Hypothalamus (tissue), 51 donors: Measurements from ENCODE around the gene MIB1.
A peak's percentile ranks its signal among the peaks of the same experiment; 100 is the strongest.
"Not testable (repeated sequence)": the region's sequence is repeated elsewhere in the genome, so short reads cannot be mapped to it uniquely, and the experiment has no call there.

Source experiments
- DNase-seq, 51 donors: peaks; one replicate each; lab custom pipeline; 2025; lab: John Stamatoyannopoulos, UW

MIB1 gene

GRCh38 chr18:21742315-21742687 lies 1.7 kb downstream of the MIB1 start:
- no peak for DNase-seq

- no peak for DNase-seq
These were observed 2.7 kb downstream of the MIB1 start for GRCh38 chr18:21743166-21743832.

GRCh38 chr18:21745231-21745630 lies 4.6 kb downstream of the MIB1 start:
- DNase-seq = no peak

- DNase-seq = no peak
These were observed 6.7 kb downstream of the MIB1 start for GRCh38 chr18:21747268-21747667.

GRCh38 chr18:21747764-21748693 lies 7.4 kb downstream of the MIB1 start:
- no peak for DNase-seq

- no peak for DNase-seq
These were observed 17.2 kb downstream of the MIB1 start for GRCh38 chr18:21757833-21758232.

GRCh38 chr18:21759836-21760235 lies 19.2 kb downstream of the MIB1 start:
- no peak for DNase-seq

- DNase-seq = no peak
These were observed 19.7 kb downstream of the MIB1 start for GRCh38 chr18:21760321-21760720.

GRCh38 chr18:21761471-21762115 lies 21.0 kb downstream of the MIB1 start:
- peak in 1 of 51 donors; percentile 1 for DNase-seq

GRCh38 chr18:21762181-21762772 lies 21.7 kb downstream of the MIB1 start:
- DNase-seq = no peak

- no peak for DNase-seq
These were observed 23.5 kb downstream of the MIB1 start for GRCh38 chr18:21763846-21764646.

GRCh38 chr18:21769206-21769605 lies 28.6 kb downstream of the MIB1 start:
- DNase-seq = no peak

GRCh38 chr18:21774722-21775121 lies 34.1 kb downstream of the MIB1 start:
- DNase-seq = no peak

- DNase-seq = no peak
These were observed 37.2 kb downstream of the MIB1 start for GRCh38 chr18:21777814-21778213.

- DNase-seq = no peak
These were observed 45.9 kb downstream of the MIB1 start for GRCh38 chr18:21786526-21786925.

- DNase-seq = not testable (repeated sequence)
These were observed 55.5 kb downstream of the MIB1 start for GRCh38 chr18:21796089-21796488.

GRCh38 chr18:21798126-21798525 lies 57.5 kb downstream of the MIB1 start:
- no peak for DNase-seq

GRCh38 chr18:21799721-21800120 lies 59.1 kb downstream of the MIB1 start:
- DNase-seq = no peak

- DNase-seq = no peak
These were observed 62.9 kb downstream of the MIB1 start for GRCh38 chr18:21803495-21803894.

GRCh38 chr18:21805771-21806366 lies 65.3 kb downstream of the MIB1 start:
- DNase-seq = no peak
